ENCODE results near the gene DBNDD2. TPM values are rescaled to one million over a fixed set of nuclear protein-coding genes. Genes with fewer than 3 reads are reported as not detected.

The DBNDD2 gene
- total RNA-seq, 1 experiment from 2014 or later = 58.7 TPM

DNA sequence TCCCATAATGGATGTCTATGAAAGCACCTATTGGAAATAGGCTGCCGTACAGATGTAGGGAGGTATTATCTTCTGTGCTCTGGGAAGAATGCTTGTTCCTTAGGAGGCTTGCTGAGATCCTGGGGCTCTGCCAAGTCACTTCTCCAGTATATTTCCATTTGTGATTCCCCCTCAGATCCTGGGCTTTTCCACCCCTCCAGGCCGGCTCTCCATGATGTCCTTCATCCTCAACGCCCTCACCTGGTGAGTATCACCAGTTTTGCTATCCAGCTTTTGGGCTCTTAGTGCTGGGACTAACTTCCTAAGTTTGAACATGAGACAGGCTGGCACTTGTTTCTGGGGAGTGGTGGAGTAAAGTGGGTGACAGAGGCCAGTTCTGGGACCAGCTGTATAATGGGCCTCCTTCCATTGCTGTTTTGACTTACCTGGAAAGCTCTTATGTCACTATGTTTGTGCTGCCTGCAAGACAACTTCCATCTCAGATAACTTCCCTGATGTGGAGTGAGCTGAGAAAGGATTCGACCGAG is 42.6 kb upstream of the DBNDD2 start:
- ChIA-PET CTCF (interaction anchor here (1.5 to 8.3 kb wide), 3 partner anchors 6 to 71 kb away, joined by 4 to 152 read pairs (median 5); no protein-coding TSS in a partner anchor), POLR2A (no interaction called here)
- TF ChIP-seq, protein P1, sequence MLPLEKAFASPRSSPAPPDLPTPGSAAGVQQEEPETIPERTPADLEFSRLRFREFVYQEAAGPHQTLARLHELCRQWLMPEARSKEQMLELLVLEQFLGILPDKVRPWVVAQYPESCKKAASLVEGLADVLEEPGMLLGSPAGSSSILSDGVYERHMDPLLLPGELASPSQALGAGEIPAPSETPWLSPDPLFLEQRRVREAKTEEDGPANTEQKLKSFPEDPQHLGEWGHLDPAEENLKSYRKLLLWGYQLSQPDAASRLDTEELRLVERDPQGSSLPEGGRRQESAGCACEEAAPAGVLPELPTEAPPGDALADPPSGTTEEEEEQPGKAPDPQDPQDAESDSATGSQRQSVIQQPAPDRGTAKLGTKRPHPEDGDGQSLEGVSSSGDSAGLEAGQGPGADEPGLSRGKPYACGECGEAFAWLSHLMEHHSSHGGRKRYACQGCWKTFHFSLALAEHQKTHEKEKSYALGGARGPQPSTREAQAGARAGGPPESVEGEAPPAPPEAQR (CRISPR knock-in tag; IDR thresholded peaks at IDR 0.05) = no peak
- TF ChIP-seq, protein P2, sequence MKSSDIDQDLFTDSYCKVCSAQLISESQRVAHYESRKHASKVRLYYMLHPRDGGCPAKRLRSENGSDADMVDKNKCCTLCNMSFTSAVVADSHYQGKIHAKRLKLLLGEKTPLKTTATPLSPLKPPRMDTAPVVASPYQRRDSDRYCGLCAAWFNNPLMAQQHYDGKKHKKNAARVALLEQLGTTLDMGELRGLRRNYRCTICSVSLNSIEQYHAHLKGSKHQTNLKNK (CRISPR knock-in tag; IDR thresholded peaks at IDR 0.05) = no peak
- no peak for TF ChIP-seq ETV6 (CRISPR knock-in tag; IDR thresholded peaks at IDR 0.05)
- TF ChIP-seq, protein P3, sequence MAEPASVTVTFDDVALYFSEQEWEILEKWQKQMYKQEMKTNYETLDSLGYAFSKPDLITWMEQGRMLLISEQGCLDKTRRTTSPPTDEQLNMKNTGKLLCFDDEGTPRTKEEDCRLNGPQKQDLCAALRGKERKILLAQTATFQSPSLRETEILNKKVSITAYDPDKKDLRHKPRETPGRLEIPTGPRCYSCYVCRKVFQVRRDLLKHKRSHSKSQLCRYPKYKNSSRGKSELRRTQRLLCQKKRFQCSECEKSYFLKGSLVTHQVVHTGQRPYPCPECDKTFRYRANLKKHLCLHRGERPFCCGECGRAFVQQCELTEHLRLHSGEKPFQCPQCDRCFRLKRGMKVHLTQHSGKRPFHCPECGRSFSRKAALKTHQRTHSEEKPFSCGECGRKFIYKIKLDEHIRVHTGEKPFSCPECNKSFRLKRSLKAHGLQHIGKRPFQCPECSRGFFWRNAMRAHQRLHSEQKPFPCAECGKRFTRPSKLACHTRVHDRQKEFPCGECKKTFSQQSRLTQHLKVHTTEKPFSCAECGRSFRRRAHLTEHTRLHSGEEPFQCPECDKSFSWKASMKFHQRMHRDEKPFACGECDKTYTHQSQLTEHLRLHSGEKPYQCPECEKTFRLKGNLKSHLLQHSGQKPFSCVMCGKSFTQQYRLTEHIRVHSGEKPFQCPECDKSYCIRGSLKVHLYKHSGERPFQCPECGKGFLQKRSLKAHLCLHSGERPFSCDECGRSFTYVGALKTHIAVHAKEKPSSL (CRISPR knock-in tag; conservative IDR thresholded peaks at IDR 0.05) = no peak
- TF ChIP-seq, protein P4, sequence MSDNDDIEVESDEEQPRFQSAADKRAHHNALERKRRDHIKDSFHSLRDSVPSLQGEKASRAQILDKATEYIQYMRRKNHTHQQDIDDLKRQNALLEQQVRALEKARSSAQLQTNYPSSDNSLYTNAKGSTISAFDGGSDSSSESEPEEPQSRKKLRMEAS (CRISPR knock-in tag; IDR thresholded peaks at IDR 0.05) = no peak
- no peak for TF ChIP-seq NR3C1 (CRISPR knock-in tag; conservative IDR thresholded peaks at IDR 0.05; ENCODE audit: low read depth)
- no peak for TF ChIP-seq ATF1 (CRISPR knock-in tag; IDR thresholded peaks at IDR 0.05)
- TF ChIP-seq, protein P5, sequence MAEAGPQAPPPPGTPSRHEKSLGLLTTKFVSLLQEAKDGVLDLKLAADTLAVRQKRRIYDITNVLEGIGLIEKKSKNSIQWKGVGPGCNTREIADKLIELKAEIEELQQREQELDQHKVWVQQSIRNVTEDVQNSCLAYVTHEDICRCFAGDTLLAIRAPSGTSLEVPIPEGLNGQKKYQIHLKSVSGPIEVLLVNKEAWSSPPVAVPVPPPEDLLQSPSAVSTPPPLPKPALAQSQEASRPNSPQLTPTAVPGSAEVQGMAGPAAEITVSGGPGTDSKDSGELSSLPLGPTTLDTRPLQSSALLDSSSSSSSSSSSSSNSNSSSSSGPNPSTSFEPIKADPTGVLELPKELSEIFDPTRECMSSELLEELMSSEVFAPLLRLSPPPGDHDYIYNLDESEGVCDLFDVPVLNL (CRISPR knock-in tag; IDR thresholded peaks at IDR 0.05; ENCODE audit: borderline replicate concordance, low read depth) = no peak
- no peak for TF ChIP-seq ZNF396 (CRISPR knock-in tag; IDR thresholded peaks at IDR 0.05; ENCODE audit: borderline replicate concordance)
- TF ChIP-seq PRRX2 (CRISPR knock-in tag; IDR thresholded peaks at IDR 0.05) = no peak
- TF ChIP-seq ZNF138 (CRISPR knock-in tag; conservative IDR thresholded peaks at IDR 0.05) = no peak
- no peaks in the 10 kb centered on the region; the same call in none of the 2 replicates for H3K36me3 Mint-ChIP-seq
- no peaks in the 10 kb centered on the region for H3K27me3 Mint-ChIP-seq (ENCODE audit: low read depth)
- H3K27ac Mint-ChIP-seq = no peak overlapping the region
- H3K4me3 Mint-ChIP-seq = no peak overlapping the region
- ATAC-seq = no peak
- H3K9me3 Mint-ChIP-seq = no peaks in the 10 kb centered on the region
- peaks cover 11% of the 10 kb centered on the region for H3K4me1 Mint-ChIP-seq
- DNase-seq (ENCODE audit: low spot score) = no peak

DNA sequence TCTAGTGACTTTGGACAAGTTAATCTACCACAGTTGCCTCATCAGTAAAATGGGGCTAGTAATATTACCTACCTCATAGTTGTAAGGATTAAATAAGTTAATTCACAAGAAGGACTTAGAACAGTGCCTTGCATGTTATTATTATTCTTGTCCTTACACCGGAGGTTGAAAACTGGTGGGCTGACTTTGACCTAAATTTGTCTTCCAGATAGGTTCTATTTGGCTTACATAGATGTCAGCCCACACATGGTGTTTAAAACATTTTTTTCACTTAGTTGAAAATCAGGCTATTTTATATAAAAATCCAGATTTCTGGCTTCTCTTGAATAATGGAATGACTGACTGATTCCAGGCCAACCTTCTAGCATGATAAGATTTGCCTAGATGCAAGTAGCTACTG is 41.9 kb upstream of the DBNDD2 start:
- no peak for TF ChIP-seq EMX1 (CRISPR knock-in tag; IDR thresholded peaks at IDR 0.05)
- TF ChIP-seq, protein P4 (CRISPR knock-in tag; IDR thresholded peaks at IDR 0.05) = no peak
- TF ChIP-seq, protein P6, sequence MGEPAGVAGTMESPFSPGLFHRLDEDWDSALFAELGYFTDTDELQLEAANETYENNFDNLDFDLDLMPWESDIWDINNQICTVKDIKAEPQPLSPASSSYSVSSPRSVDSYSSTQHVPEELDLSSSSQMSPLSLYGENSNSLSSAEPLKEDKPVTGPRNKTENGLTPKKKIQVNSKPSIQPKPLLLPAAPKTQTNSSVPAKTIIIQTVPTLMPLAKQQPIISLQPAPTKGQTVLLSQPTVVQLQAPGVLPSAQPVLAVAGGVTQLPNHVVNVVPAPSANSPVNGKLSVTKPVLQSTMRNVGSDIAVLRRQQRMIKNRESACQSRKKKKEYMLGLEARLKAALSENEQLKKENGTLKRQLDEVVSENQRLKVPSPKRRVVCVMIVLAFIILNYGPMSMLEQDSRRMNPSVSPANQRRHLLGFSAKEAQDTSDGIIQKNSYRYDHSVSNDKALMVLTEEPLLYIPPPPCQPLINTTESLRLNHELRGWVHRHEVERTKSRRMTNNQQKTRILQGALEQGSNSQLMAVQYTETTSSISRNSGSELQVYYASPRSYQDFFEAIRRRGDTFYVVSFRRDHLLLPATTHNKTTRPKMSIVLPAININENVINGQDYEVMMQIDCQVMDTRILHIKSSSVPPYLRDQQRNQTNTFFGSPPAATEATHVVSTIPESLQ (CRISPR knock-in tag; IDR thresholded peaks at IDR 0.05) = no peak
- no peak overlapping the region for H3K4me3 Mint-ChIP-seq
- peaks cover 11% of the 10 kb centered on the region for H3K4me1 Mint-ChIP-seq
- ChIA-PET POLR2A (interaction anchor here (0.5 kb wide), 1 partner anchor 65 kb away, joined by 7 read pairs; no protein-coding TSS in a partner anchor), CTCF (interaction anchor here (1.5 to 2.0 kb wide), 2 partner anchors 43 to 71 kb away, joined by 4 to 5 read pairs; no protein-coding TSS in a partner anchor)
- H3K36me3 Mint-ChIP-seq = no peaks in the 10 kb centered on the region; the same call in none of the 2 replicates
- H3K27ac Mint-ChIP-seq = no peak overlapping the region
- no peak for ATAC-seq
- DNase-seq (ENCODE audit: low spot score) = no peak
- H3K27me3 Mint-ChIP-seq (ENCODE audit: low read depth) = no peaks in the 10 kb centered on the region; the same call in 1 of the 2 replicates
- no peaks in the 10 kb centered on the region for H3K9me3 Mint-ChIP-seq
